ENCODE measurements around the gene TPSB2. TPM values are rescaled to one million over a fixed set of nuclear protein-coding genes. Genes with fewer than 3 reads are reported as not detected.

The TPSB2 gene
- total and polyA plus RNA-seq, 9 of the 15 experiments (the other 6 are each of a cell fraction or from before 2014, with no cell fraction given): 0.18 TPM; not detected in 8

- DNase-seq (ENCODE audit: extremely low read depth in 1 of 4, low spot score in 3 of 4): no peak
- no peaks in the 10 kb centered on the region for H3K9me3 ChIP-seq (replicated peaks; ENCODE audit: control insufficient read depth, insufficient read depth, low read depth, low read length)
- CTCF ChIA-PET (ENCODE audit: low intra/inter-chr PET ratio): no interaction called here
- BruUV-seq (replicated peaks): no TSS peak
- 34% methylated on average over 13 of the region's 15 CpGs for WGBS (ENCODE audit: insufficient coverage, low coverage, missing lambda C conversion rate)
- no peak for TF ChIP-seq ETV6 (IDR thresholded peaks at IDR 0.05; ENCODE audit: borderline replicate concordance in 1 of 2, low read depth in 2 of 2, low read length in 1 of 2)
- no peak for TF ChIP-seq ETV6 (CRISPR knock-in tag; IDR thresholded peaks at IDR 0.05; ENCODE audit: borderline replicate concordance)
- TF ChIP-seq CEBPG (CRISPR knock-in tag; IDR thresholded peaks at IDR 0.05): no peak
- TF ChIP-seq CEBPG (tag; conservative IDR thresholded peaks at IDR 0.05 in 1 of 2, IDR thresholded peaks at IDR 0.05 in 1 of 2): no peak
- no peak for TF ChIP-seq TRIM28 (IDR thresholded peaks at IDR 0.05)
- no peak for TF ChIP-seq ESRRA (IDR thresholded peaks at IDR 0.05; ENCODE audit: borderline replicate concordance, low read depth)
- TF ChIP-seq ZNF143 (CRISPR knock-in tag; IDR thresholded peaks at IDR 0.05): no peak
- no peak for TF ChIP-seq CREB5 (CRISPR knock-in tag; IDR thresholded peaks at IDR 0.05)
- H3K9ac ChIP-seq (ENCODE audit: insufficient read depth in 1 of 2, low read depth in 2 of 2, low read length in 2 of 2): no peak overlapping the region
- no peaks in the 10 kb centered on the region for H4K20me1 ChIP-seq (replicated peaks; ENCODE audit: control insufficient read depth, insufficient read depth, low read length)
- in situ Hi-C loops (cut with MboI): no loop called here
- H3K4me2 ChIP-seq (ENCODE audit: insufficient read depth, low read length): no peak overlapping the region
- H3K9me1 ChIP-seq (ENCODE audit: control insufficient read depth, insufficient read depth, low read length): no peaks in the 10 kb centered on the region
- H2AFZ ChIP-seq (ENCODE audit: low read depth, low read length): no peak overlapping the region
- intact Hi-C loops (cut with micrococcal nuclease): no loop called here
- H3K4me1 ChIP-seq (replicated peaks in 1 of 2; ENCODE audit: control insufficient read depth in 2 of 2, insufficient read depth in 2 of 2, low read length in 2 of 2): peaks cover 3 to 44% of the 10 kb centered on the region in 2 experiments; a peak in 3 of 5 replicates
- FAIRE-seq: no peak
- H3K27me3 ChIP-seq (ENCODE audit: control insufficient read depth in 2 of 2, insufficient read depth in 2 of 2, low read length in 2 of 2): peaks cover 0 to 22% of the 10 kb centered on the region in 2 experiments; a peak in 3 of 5 replicates
- H3K27ac ChIP-seq (ENCODE audit: extremely low read depth, low read depth, low read length): no peak overlapping the region
- H3K4me3 ChIP-seq: no peak overlapping the region
- ATAC-seq: no peak
- H3K79me2 ChIP-seq (ENCODE audit: control insufficient read depth, insufficient read depth, low read length): no peaks in the 10 kb centered on the region
- H3K36me3 ChIP-seq (ENCODE audit: control insufficient read depth, insufficient read depth, low read length): no peaks in the 10 kb centered on the region
- POLR2A ChIA-PET: interaction anchor here (0.8 to 1.6 kb wide), 2 partner anchors 10 to 58 kb away, joined by 3 read pairs; no protein-coding TSS in a partner anchor
Observed at GRCh38 chr16:1273816-1274215, 43.8 kb upstream of the TPSB2 start.

All from K562 (cell line).